ENCODE data around the gene KRTCAP3. TPM values are rescaled to one million over a fixed set of nuclear protein-coding genes. Genes with fewer than 3 reads are reported as not detected.
A peak's percentile ranks its signal among the peaks of the same experiment; 100 is the strongest.

Gene KRTCAP3
- total and polyA plus RNA-seq, 2 donors (not counting 3 experiments of a cell fraction or from before 2014, with no cell fraction given), result 2.1 to 4.0 TPM

GRCh38 chr2:27489118-27489497 lies 46.9 kb downstream of the KRTCAP3 start:
- Histone ChIP-seq H3K36me3 (ENCODE audit: control insufficient read depth in 2 of 2, extremely low read depth in 1 of 2, insufficient read depth in 2 of 2, low read length in 2 of 2) (peaks cover 0 to 6% of the 10 kb centered on the region in 2 experiments), H2AFZ (ENCODE audit: low read depth, low read length) (peak overlapping the region; percentile 49), H3K4me2 (ENCODE audit: insufficient read depth, low read length) (peak overlapping the region; percentile 41), H3K9ac (replicated peaks; ENCODE audit: extremely low read depth, insufficient read depth, low read length) (peak overlapping the region; percentile 10), H3K27ac (ENCODE audit: insufficient read depth, low read depth, low read length) (peak overlapping the region; percentile 0), H3K9me1 (replicated peaks; ENCODE audit: control insufficient read depth, extremely low read depth, insufficient read depth, low read length) (no peaks in the 10 kb centered on the region), H3K4me3 (replicated peaks in 1 of 3; ENCODE audit: insufficient read depth in 1 of 3, low read depth in 1 of 3, low read length in 3 of 3) (peak overlapping the region; percentile 3 to 64 (median 56)), H3K9me3 (replicated peaks; ENCODE audit: control insufficient read depth, insufficient read depth, low read length) (no peaks in the 10 kb centered on the region), H4K20me1 (replicated peaks; ENCODE audit: control insufficient read depth, extremely low read depth, insufficient read depth, low read length) (no peaks in the 10 kb centered on the region), H3K79me2 (ENCODE audit: control insufficient read depth, insufficient read depth, low read length) (no peaks in the 10 kb centered on the region), H3K27me3 (ENCODE audit: control insufficient read depth in 2 of 2, insufficient read depth in 2 of 2, low read length in 2 of 2) (no peaks in the 10 kb centered on the region), H3K4me1 (ENCODE audit: control insufficient read depth, extremely low read depth, insufficient read depth, low read length) (peaks cover 13% of the 10 kb centered on the region)
- TF ChIP-seq JUN (IDR thresholded peaks at IDR 0.05; ENCODE audit: borderline replicate concordance, insufficient read depth, insufficient read length, low read depth) (no peak), MAX (IDR thresholded peaks at IDR 0.05; ENCODE audit: insufficient read depth, insufficient read length) (no peak), FOS (IDR thresholded peaks at IDR 0.05; ENCODE audit: borderline replicate concordance, insufficient read depth, low read length) (no peak)
- CTCF ChIA-PET, result interaction anchor here (1.2 kb wide), 1 partner anchor 132 kb away, joined by 3 read pairs; no protein-coding TSS in a partner anchor
- TSS peak; percentile 24 for BruUV-seq (replicated peaks)
- peak; percentile 48 for DNase-seq (ENCODE audit: low read depth, low spot score)
- dilution Hi-C loops (cut with MboI; ENCODE audit: extremely low pct_ligation_motif_present, low sequenced_read_pairs) (no loop called here), intact Hi-C loops (cut with micrococcal nuclease) (loop anchor here (1.0 to 2.0 kb wide), 4 partner anchors 60 to 140 kb away; partner anchors contain the start of genes CCDC121, EIF2B4, GPN1 and NRBP1)
- POLR2A ChIA-PET, result no interaction called here
- no peak for FAIRE-seq

DNA sequence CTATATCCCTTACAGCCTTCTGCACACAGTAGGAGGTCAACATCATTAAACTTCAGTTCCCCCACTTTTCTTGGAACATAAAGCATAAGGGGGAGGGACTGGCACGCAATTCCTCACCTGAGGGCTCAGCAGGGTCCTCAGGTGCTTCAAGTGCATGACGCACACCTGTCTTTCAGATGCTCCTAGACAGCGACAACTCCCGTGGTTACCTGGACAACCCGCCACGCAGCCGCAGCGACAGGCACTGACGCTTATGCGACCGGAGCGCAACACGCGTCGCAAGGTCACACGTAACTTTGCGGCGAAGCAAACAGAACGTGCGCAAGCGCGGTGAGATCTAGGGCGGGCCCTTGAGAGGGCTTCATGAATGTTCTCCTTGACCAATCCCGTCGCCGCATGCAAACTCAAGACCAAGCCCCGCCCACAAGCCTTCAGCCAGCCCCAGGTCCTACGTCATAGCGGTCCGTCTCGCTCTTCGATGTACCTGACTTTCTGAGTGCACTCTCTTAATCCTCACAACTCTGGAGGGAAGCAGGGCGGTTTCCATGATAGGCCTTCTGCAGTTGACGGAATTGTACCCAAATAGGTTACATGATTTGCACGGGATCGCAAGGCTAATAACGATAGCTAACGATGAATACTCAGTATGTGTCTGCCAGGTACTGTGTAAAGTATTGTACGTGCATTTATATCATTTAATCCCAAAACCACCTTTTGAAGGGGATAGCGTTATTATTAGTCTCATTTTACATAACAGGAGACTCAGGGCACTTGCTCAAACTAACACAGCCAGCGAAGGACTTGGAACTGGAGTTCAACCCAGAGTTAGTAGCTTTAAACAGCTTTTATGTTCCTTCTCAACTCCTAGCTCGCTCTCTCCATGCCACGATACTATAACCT lies 47.6 kb downstream of the KRTCAP3 start, which contains the start of gene IFT172:
Gene IFT172, minus strand, starts transcription at position 246 of the 900 bp plus-strand sequence. Its CDS starts 90 bp downstream, at position 156.
- peaks cover 15% of the 10 kb centered on the region for H3K4me1 ChIP-seq (ENCODE audit: control insufficient read depth, extremely low read depth, insufficient read depth, low read length)
- POLR2A ChIA-PET, result no interaction called here

More for the DNA sequence above, 47.6 kb downstream of the KRTCAP3 start, which contains the start of gene IFT172:
- DNase-seq (ENCODE audit: low read depth, low spot score), result peak; percentile 99
- Histone ChIP-seq H3K27ac (ENCODE audit: insufficient read depth, low read depth, low read length) (peak within 1 kb of the TSS; percentile 0), H4K20me1 (replicated peaks; ENCODE audit: control insufficient read depth, extremely low read depth, insufficient read depth, low read length) (no peaks in the 10 kb centered on the region), H3K9ac (replicated peaks; ENCODE audit: extremely low read depth, insufficient read depth, low read length) (peak within 1 kb of the TSS; percentile 23), H3K9me3 (replicated peaks; ENCODE audit: control insufficient read depth, insufficient read depth, low read length) (no peaks in the 10 kb centered on the region), H3K4me3 (replicated peaks in 1 of 3; ENCODE audit: insufficient read depth in 1 of 3, low read depth in 1 of 3, low read length in 3 of 3) (peak within 1 kb of the TSS; percentile 9 to 66 (median 56)), H2AFZ (ENCODE audit: low read depth, low read length) (peak within 1 kb of the TSS; percentile 95), H3K9me1 (replicated peaks; ENCODE audit: control insufficient read depth, extremely low read depth, insufficient read depth, low read length) (no peaks in the 10 kb centered on the region), H3K36me3 (ENCODE audit: control insufficient read depth in 2 of 2, extremely low read depth in 1 of 2, insufficient read depth in 2 of 2, low read length in 2 of 2) (peaks cover 0 to 5% of the 10 kb centered on the region in 2 experiments), H3K27me3 (ENCODE audit: control insufficient read depth in 2 of 2, insufficient read depth in 2 of 2, low read length in 2 of 2) (no peaks in the 10 kb centered on the region), H3K4me2 (ENCODE audit: insufficient read depth, low read length) (peak within 1 kb of the TSS; percentile 41), H3K79me2 (ENCODE audit: control insufficient read depth, insufficient read depth, low read length) (no peaks in the 10 kb centered on the region)
- intact Hi-C loops (cut with micrococcal nuclease), result loop anchor here (1.0 to 2.0 kb wide), 4 partner anchors 61 to 139 kb away; partner anchors contain the start of genes CCDC121, EIF2B4, GPN1 and NRBP1
- peak; percentile 99 for FAIRE-seq
- TF ChIP-seq JUN (IDR thresholded peaks at IDR 0.05; ENCODE audit: borderline replicate concordance, insufficient read depth, insufficient read length, low read depth) (no peak), MYC (IDR thresholded peaks at IDR 0.05; ENCODE audit: low read depth, low read length) (no peak), MAX (IDR thresholded peaks at IDR 0.05; ENCODE audit: insufficient read depth, insufficient read length) (peak; percentile 70), GATA2 (IDR thresholded peaks at IDR 0.05; ENCODE audit: insufficient read depth, insufficient read length, low read depth, low read length) (no peak), EZH2 (IDR thresholded peaks at IDR 0.05; ENCODE audit: borderline replicate concordance, low read depth, low read length, severe bottlenecking) (no peak), POLR2A (IDR thresholded peaks at IDR 0.05; ENCODE audit: low read depth, low read length) (peak; percentile 83), FOS (IDR thresholded peaks at IDR 0.05; ENCODE audit: borderline replicate concordance, insufficient read depth, low read length) (no peak), POLR2AphosphoS5 (IDR thresholded peaks at IDR 0.05; ENCODE audit: insufficient read depth, low read depth, low read length) (peak; percentile 63)
- dilution Hi-C loops (cut with MboI; ENCODE audit: extremely low pct_ligation_motif_present, low sequenced_read_pairs), result no loop called here
- BruUV-seq (replicated peaks), result no TSS peak
- CTCF ChIA-PET, result interaction anchor here (0.8 to 1.2 kb wide), 4 partner anchors 17 to 194 kb away, joined by 3 to 4 read pairs (median 3); no protein-coding TSS in a partner anchor
